ENCODE results near the gene URAD.

- TF ChIP-seq POLR2A (IDR thresholded peaks at IDR 0.05): no peak
- TF ChIP-seq, protein P1, sequence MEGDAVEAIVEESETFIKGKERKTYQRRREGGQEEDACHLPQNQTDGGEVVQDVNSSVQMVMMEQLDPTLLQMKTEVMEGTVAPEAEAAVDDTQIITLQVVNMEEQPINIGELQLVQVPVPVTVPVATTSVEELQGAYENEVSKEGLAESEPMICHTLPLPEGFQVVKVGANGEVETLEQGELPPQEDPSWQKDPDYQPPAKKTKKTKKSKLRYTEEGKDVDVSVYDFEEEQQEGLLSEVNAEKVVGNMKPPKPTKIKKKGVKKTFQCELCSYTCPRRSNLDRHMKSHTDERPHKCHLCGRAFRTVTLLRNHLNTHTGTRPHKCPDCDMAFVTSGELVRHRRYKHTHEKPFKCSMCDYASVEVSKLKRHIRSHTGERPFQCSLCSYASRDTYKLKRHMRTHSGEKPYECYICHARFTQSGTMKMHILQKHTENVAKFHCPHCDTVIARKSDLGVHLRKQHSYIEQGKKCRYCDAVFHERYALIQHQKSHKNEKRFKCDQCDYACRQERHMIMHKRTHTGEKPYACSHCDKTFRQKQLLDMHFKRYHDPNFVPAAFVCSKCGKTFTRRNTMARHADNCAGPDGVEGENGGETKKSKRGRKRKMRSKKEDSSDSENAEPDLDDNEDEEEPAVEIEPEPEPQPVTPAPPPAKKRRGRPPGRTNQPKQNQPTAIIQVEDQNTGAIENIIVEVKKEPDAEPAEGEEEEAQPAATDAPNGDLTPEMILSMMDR (IDR thresholded peaks at IDR 0.05): no peak
These were observed 46.8 kb upstream of the URAD start for GRCh38 chr13:28035146-28035782.

Measured in adrenal gland (tissue), 5 donors.